GM12878 (cell line): Measurements from ENCODE around the gene TACR1. TPM values are rescaled to one million over a fixed set of nuclear protein-coding genes. Genes with fewer than 3 reads are reported as not detected.

ENCODE experiments used
- ATAC-seq: fragments of 200-7000 bp; cut with Tn5 transposase; 3 replicates; pipeline ENCODE4 v1.9.1; 2020; ENCODE audit warnings: mild to moderate bottlenecking, moderate library complexity
- BruUV-seq: library from RNA; stranded (reverse); fragments of 400-500 nt; replicated peaks from 2 replicates; lab custom pipeline; 2021; lab: Mats Ljungman, UMichigan
- CTCF ChIA-PET: fragments of 300-600 bp; sonication (Branson Sonifier 250); formaldehyde crosslinking; extraction: SDS; loops from one replicate; lab custom pipeline; 2021; ENCODE audit warnings: inconsistent platforms; lab: Yijun Ruan, JAX
- POLR2A ChIA-PET: fragments of 350-600 bp; formaldehyde crosslinking; extraction: SDS; loops from one replicate; lab custom pipeline; 2021; ENCODE audit warnings: inconsistent platforms; lab: Charles Lee
- RAD21 ChIA-PET: fragments of 300-600 bp; sonication (Branson Sonifier 250); formaldehyde crosslinking; loops from one replicate; lab custom pipeline; 2023; ENCODE audit warnings: antibody characterized with exemption; ENCODE audit not compliant: unreplicated experiment; lab: Charles Lee
- SMC1A ChIA-PET: fragments of 300-600 bp; sonication (Branson Sonifier 250); formaldehyde crosslinking; loops from one replicate; lab custom pipeline; 2023; ENCODE audit not compliant: unreplicated experiment, uncharacterized antibody; lab: Charles Lee
- DNase-seq: peaks from one replicate; pipeline ENCODE4 v3.0.0-alpha.2; 2011; ENCODE audit warnings: low read depth, low spot score
- FAIRE-seq: peaks from 3 replicates; lab custom pipeline; 2011; peaks lifted over from hg19 to GRCh38; lab: Jason Lieb, UNC
- H2AFZ ChIP-seq: 2 replicates; pipeline ENCODE4 v1.6.0; 2011; ENCODE audit warnings: low read depth, low read length, control low read depth; ENCODE audit not compliant: control insufficient read depth
- H3K27ac ChIP-seq: 2 replicates; pipeline ENCODE4 v1.5.1; 2011; ENCODE audit warnings: control low read depth; ENCODE audit not compliant: control insufficient read depth, insufficient read depth
- H3K27me3 ChIP-seq, 2 experiments: replicated peaks in 1 of 2; 2 replicates each; pipeline versions ENCODE4 v1.6.0 to v1.6.1; 2011; ENCODE audit warnings: low read length in 1 of 2; ENCODE audit not compliant: control insufficient read depth in 2 of 2, insufficient read depth in 2 of 2
- H3K36me3 ChIP-seq, 2 experiments: 2 replicates each; pipeline ENCODE4 v1.5.1; 2011; ENCODE audit warnings: low read length in 1 of 2; ENCODE audit not compliant: control insufficient read depth in 2 of 2, insufficient read depth in 2 of 2
- H3K4me1 ChIP-seq: 2 replicates; pipeline ENCODE4 v1.6.1; 2011; ENCODE audit warnings: mild to moderate bottlenecking, low read length, moderate library complexity, mixed read lengths; ENCODE audit not compliant: control insufficient read depth, insufficient read depth
- H3K4me2 ChIP-seq: 2 replicates; pipeline ENCODE4 v1.6.0; 2011; ENCODE audit warnings: control low read depth; ENCODE audit not compliant: control insufficient read depth, insufficient read depth
- H3K4me3 ChIP-seq: fragments of 200-600 bp; sonication (generic); 2 replicates; pipeline ENCODE4 v1.5.1; 2016
- H3K79me2 ChIP-seq: 2 replicates; pipeline ENCODE4 v1.6.0; 2011; ENCODE audit warnings: low read length; ENCODE audit not compliant: control insufficient read depth, insufficient read depth
- H3K9ac ChIP-seq: 2 replicates; pipeline ENCODE4 v1.8.0; 2011; ENCODE audit warnings: low read length, control low read depth, mixed read lengths; ENCODE audit not compliant: control insufficient read depth, insufficient read depth
- H3K9me3 ChIP-seq: replicated peaks from 3 replicates; pipeline ENCODE4 v1.5.1; 2011; ENCODE audit warnings: mild to moderate bottlenecking, low read length; ENCODE audit not compliant: control insufficient read depth, insufficient read depth
- H4K20me1 ChIP-seq: 2 replicates; pipeline ENCODE4 v1.6.0; 2011; ENCODE audit not compliant: control insufficient read depth, insufficient read depth
- ATF2 ChIP-seq: IDR thresholded peaks from 2 replicates; pipeline ENCODE4 v1.6.1; 2012; ENCODE audit warnings: low read length, inconsistent platforms
- CBX5 ChIP-seq: sonication (generic); IDR thresholded peaks from 2 replicates; pipeline ENCODE4 v1.6.1; 2016; ENCODE audit warnings: low read depth, moderate library complexity, mild to moderate bottlenecking, inconsistent platforms
- CTCF ChIP-seq, 3 experiments: IDR thresholded peaks in 2 of 3; conservative IDR thresholded peaks in 1 of 3; 2 replicates each; pipeline ENCODE4 v1.5.1; 2011; ENCODE audit warnings: low read depth in 3 of 3, low read length in 3 of 3, mild to moderate bottlenecking in 3 of 3, control low read depth in 2 of 3, moderate library complexity in 2 of 3, inconsistent platforms in 1 of 3, mixed read lengths in 1 of 3; ENCODE audit not compliant: control insufficient read depth in 2 of 3, insufficient read depth in 1 of 3; ENCODE audit errors: extremely low read depth in 1 of 3
- HSF1 ChIP-seq: fragments of 150-350 bp; IDR thresholded peaks from 2 replicates; pipeline ENCODE4 v1.6.1; 2014; ENCODE audit warnings: mild to moderate bottlenecking, low read depth, low read length
- MEF2B ChIP-seq: fragments of 450-650 bp; IDR thresholded peaks from 2 replicates; pipeline ENCODE4 v1.6.1; 2018; ENCODE audit warnings: mild to moderate bottlenecking, moderate library complexity; ENCODE audit not compliant: partially characterized antibody, poor library complexity, severe bottlenecking
- NFYA ChIP-seq: IDR thresholded peaks from 2 replicates; pipeline ENCODE4 v1.6.1; 2011; ENCODE audit warnings: low read depth, mild to moderate bottlenecking, low read length, improper control_type of control experiment, borderline replicate concordance
- NR2F1 ChIP-seq: fragments of 450-650 bp; conservative IDR thresholded peaks from 2 replicates; pipeline ENCODE4 v1.6.1; 2017; ENCODE audit warnings: mild to moderate bottlenecking
- RAD21 ChIP-seq: IDR thresholded peaks from 2 replicates; pipeline ENCODE4 v1.6.1; 2011; ENCODE audit warnings: mild to moderate bottlenecking, low read depth, low read length, moderate library complexity; ENCODE audit not compliant: insufficient read depth
- SPI1 ChIP-seq: IDR thresholded peaks from 2 replicates; pipeline ENCODE4 v1.6.1; 2011; ENCODE audit warnings: low read depth, mild to moderate bottlenecking, low read length, moderate library complexity, borderline replicate concordance; ENCODE audit not compliant: insufficient read depth
- TARDBP ChIP-seq: IDR thresholded peaks from 2 replicates; pipeline ENCODE4 v1.6.1; 2016; ENCODE audit warnings: borderline replicate concordance
- TCF3 ChIP-seq: IDR thresholded peaks from 2 replicates; pipeline ENCODE4 v1.6.1; 2012; ENCODE audit warnings: low read depth, mild to moderate bottlenecking, low read length, borderline replicate concordance; ENCODE audit not compliant: insufficient read depth
- USF2 ChIP-seq: IDR thresholded peaks from 2 replicates; pipeline ENCODE4 v1.6.1; 2011; ENCODE audit warnings: low read depth, low read length, improper control_type of control experiment, borderline replicate concordance
- ZNF592 ChIP-seq: fragments of 450-650 bp; IDR thresholded peaks from 2 replicates; pipeline ENCODE4 v1.6.1; 2017; ENCODE audit warnings: mild to moderate bottlenecking, moderate library complexity
- in situ Hi-C: fragments of 300-500 bp; cut with MboI; formaldehyde crosslinking; loops from 9 replicates; pipeline ENCODE4 v1.14.3; 2018; ENCODE audit warnings: mixed read lengths
- intact Hi-C: fragments of 100-400 bp; cut with micrococcal nuclease; formaldehyde crosslinking; loops from one replicate; pipeline ENCODE4 v1.14.2; 2022; ENCODE audit not compliant: unreplicated experiment
- polyA plus RNA-seq, 11 experiments: library from polyadenylated mRNA; depleted of rRNA in 4 of 11; unstranded in 6 of 11; stranded (reverse) in 5 of 11; fragments of >200 nt; fragmentation: Nextera tagmentation in 4 of 11; fragmentation: Illumina TruSeq in 1 of 11; extraction: Ambion mirVana in 4 of 11; extraction: Trizol in 1 of 11; gene quantifications; 1 replicate in 1 of 11; 2 replicates in 10 of 11; pipeline versions ENCODE4 v1.2.1 to v1.2.3, GENCODE V29; 2011 to 2016; ENCODE audit warnings: inconsistent platforms in 2 of 11, missing spikeins in 2 of 11, low read depth in 1 of 11
- total RNA-seq, 4 experiments: library from RNA; depleted of rRNA in 3 of 4; stranded (reverse); fragments of >200 nt in 3 of 4; fragmentation: Illumina TruSeq in 1 of 4; extraction: Trizol in 1 of 4; gene quantifications; 2 replicates each; pipeline versions ENCODE4 v1.2.1 to v1.2.3, GENCODE V29; 2013 to 2021

Gene TACR1
- total and polyA plus RNA-seq, 10 of the 15 experiments (the other 5 are each of a cell fraction or from before 2014, with no cell fraction given): 0.04 to 1.4 (median 0.15) TPM

- Histone ChIP-seq H3K4me2 (no peak overlapping the region), H3K79me2 (no peaks in the 10 kb centered on the region), H4K20me1 (no peaks in the 10 kb centered on the region), H3K4me3 (no peak overlapping the region), H3K4me1 (no peaks in the 10 kb centered on the region), H3K9me3 (no peaks in the 10 kb centered on the region; the same call in 2 of the 3 replicates), H3K9ac (no peak overlapping the region), H3K27me3 (no peaks in the 10 kb centered on the region), H2AFZ (no peak overlapping the region), H3K27ac (no peak overlapping the region), H3K36me3 (no peaks in the 10 kb centered on the region)
- ATAC-seq (no peak), DNase-seq (no peak), FAIRE-seq (no peak)
- intact Hi-C loops: no loop called here
- RAD21 ChIA-PET: no interaction called here
- no TSS peak for BruUV-seq
- SMC1A ChIA-PET: no interaction called here
- in situ Hi-C loops: no loop called here
- POLR2A ChIA-PET: no interaction called here
- TF ChIP-seq CTCF (IDR thresholded peaks at IDR 0.05 in 2 of 3, conservative IDR thresholded peaks at IDR 0.05 in 1 of 3; ENCODE audit: control insufficient read depth in 2 of 3, extremely low read depth in 1 of 3, insufficient read depth in 1 of 3, low read depth in 3 of 3, low read length in 3 of 3) (no peak), MEF2B (no peak), HSF1 (no peak), RAD21 (no peak), TCF3 (no peak), NR2F1 (no peak), ZNF592 (no peak), TARDBP (no peak), USF2 (no peak), SPI1 (no peak), CBX5 (no peak), NFYA (no peak), ATF2 (no peak)
- CTCF ChIA-PET: no interaction called here
Observed at GRCh38 chr2:75180476-75180875, 18.8 kb downstream of the TACR1 start.
